NCI-H1092 (cell line): ENCODE measurements around the gene PLEKHA6.

Experiments
- DNase-seq: peaks from one replicate; lab custom pipeline; 2025; lab: John Stamatoyannopoulos, UW

Gene PLEKHA6

DNA sequence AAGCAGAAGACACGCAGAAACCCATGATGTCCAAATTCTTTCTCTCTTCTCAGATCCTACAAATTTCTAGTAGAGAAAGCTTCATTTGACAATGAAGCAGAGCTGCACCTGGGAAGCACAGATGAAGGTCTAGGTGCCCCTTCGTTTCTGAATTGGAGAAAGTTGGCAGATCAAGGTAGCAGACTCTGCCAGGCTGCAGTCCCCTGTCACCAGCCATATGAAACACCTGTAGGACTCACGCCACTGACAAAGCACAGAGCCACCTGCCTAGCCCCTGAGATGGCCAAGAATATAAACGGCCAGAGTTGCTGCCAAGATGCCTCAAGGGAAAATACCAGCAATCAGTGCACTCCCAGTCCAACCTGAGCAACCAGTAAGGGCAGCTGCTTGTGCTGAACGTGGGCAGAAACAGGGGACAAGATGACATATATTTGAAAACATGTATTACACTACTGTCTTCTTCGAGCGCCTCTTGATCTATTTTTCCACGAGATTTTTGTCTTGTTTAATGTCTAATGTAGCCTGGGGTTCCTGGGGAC is 20.6 kb upstream of the PLEKHA6 start:
- DNase-seq = no peak

DNA sequence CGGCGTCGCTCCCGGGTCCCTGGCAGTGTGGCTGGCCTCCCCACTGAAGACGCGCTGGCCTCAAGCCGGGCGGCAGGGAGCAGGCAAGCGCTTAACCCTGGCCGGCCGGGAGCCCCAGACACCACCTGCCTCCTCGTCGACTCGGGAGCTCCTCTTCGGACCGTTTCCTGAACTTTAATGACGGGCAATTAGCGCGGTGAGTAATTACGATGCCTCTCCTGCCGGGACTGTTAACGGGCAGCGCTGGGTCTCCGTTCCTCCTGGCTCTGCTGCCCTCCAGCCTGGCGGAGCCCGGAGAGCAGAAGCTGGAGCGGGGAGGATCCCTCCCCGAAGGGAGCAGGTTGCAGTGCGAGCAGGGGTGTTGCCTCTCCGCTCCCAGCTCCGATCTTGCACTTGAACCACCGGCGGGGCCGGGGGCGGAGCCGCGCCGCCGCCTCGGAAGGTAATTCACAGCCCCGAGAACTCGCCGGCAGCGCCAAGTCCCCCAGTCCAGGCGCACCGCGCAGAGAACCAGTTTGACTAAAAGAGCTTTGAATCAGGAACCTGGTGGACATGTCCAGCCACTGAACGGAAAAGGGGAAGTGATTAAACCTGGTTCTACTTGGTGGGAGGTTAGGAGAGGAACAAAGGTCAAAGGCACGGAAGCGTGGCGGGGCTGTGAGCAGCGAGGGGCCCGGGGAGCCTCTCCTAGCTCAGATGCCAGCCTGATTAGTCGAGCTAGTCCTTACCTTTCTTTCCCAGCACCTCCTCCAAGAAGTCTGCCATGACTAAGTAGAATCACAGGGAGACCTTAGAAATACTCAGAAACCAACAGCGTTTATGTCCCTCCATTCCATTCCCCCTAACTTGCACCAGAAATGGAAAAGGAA is 18.3 kb upstream of the PLEKHA6 start:
- peak; percentile 38 for DNase-seq

- no peak for DNase-seq
These were observed 17.4 kb upstream of the PLEKHA6 start for GRCh38 chr1:204376919-204377799.

- DNase-seq = no peak
These were observed 16.7 kb upstream of the PLEKHA6 start for GRCh38 chr1:204376465-204376864.

DNA sequence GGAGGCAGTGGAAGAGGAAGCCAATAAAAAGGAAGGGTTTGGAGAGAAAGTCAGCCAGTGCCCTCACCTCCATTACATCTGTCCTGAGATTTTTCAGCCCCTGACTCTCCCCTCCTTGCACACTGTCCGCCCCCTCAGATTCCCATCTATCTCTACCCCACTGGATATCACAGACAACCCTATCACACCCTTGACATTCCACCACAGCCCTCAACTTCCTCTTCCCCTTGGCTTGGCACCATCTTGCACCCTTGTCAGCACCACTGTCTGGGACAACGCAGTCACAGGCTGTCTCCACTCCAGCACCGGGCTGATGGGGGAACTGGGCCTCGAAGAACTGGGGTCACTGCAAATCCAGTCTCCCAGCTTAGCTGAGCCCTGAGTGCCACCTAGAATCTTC is 14.2 kb upstream of the PLEKHA6 start:
- DNase-seq = no peak

DNA sequence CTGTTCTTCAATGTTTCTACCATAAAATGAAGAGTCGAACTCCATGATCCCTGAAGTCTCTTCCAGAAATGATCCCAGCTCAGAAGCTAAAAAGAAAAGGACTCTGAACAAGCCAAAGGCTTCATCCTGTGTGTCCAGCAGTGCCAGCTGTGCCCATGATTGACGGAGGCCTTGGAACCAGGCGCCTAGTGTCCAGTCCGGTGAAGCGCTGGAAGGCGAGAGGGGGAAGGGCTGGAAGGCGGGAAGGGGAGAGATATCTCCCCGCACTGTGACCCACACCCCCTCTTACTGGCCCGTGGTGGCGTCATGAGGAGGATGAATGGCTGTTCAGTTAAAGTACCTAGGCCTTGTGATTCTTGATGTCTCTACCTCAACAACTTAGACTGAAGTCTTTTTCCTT is 10.4 kb upstream of the PLEKHA6 start:
- DNase-seq = no peak

- DNase-seq = no peak
These were observed 9.4 kb upstream of the PLEKHA6 start for GRCh38 chr1:204368996-204369726.

DNA sequence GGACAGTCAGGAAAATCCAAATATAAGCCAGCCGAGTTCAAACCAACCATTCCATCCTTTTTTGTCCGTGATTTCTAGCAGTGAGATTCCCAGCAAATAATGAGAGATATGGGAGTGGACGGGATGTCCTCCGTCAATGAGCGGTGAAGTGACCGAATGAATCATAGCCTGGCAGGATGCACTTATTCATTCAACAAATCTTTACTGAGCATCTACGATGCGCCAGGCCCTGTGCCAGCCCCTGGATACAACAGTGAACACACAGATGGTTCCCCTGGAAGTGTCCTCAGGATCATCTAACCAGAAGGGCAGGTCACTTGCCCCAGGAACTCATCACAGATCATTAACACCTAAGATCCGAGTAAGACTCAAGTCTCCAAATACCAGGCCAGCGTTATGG is 8.2 kb upstream of the PLEKHA6 start:
- DNase-seq = no peak

DNA sequence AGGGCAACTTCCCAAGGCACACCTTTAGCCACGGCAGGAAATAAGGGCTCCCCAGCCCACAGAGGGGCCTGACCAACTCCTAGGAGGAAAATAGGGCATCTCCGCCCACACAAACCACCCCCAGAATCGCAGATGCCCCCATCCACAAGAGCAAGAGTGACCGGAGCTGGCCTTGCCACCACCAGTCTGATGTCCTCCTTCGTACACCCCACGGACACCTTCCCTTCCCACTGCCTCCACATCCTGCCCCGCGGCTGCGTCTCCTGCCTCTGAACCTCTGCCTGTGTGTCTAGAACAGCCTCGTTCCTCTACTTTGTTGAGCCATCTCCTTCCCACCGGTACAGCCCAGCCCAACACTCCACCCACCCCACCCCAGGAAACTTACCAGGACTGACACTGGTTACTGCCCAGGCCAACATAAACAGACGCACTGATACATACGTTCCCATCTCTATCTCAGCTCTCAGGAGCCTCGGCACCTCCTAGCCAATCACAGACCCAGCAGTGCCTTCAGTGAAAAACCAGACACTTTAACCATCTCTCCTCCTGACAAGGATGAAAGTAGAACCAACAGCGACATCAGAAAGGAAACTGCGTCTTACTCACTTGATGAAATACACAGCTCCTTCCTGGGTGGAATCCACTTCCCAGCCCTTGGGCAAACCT is 7.6 kb upstream of the PLEKHA6 start:
- DNase-seq = no peak

GRCh38 chr1:204366759-204367158 is 7.0 kb upstream of the PLEKHA6 start:
- DNase-seq = no peak

DNA sequence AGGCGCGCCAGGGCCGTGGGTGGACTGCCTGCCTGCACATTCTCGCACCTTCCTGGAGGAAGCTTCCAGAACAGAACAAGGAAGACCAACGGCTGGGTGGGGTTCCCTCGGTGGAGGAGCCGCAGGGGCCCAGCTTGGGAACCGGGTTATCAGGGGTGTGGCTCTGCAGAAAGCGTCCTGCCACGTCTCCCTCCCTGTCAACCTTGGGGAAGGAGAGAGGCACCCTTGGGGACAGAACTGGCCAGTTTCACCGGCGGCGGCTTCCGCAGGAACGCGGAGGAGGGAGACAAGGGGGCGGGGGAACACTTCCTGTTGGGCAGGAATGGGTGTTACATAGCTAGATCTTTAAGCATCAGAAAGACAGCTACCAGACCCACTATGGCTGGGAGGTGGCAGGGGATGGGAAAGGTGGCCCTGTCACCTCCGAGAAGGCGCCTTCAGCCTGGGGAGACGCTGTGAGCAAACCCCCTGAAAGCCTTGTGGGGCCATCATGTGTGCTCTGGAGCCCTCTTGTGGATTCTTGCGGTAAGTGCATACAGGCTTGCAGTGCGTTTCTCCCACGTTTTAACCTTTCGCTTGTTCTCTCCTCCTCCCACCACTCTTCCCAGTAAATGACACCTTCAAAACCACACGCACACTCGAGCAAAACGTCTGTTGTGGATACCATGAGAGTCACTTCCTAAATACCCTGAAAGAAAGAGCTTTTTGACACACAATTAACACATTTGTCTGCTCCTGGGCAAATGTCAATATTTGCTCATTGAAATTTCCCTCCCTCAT is 3.8 kb upstream of the PLEKHA6 start:
- DNase-seq = no peak

DNA sequence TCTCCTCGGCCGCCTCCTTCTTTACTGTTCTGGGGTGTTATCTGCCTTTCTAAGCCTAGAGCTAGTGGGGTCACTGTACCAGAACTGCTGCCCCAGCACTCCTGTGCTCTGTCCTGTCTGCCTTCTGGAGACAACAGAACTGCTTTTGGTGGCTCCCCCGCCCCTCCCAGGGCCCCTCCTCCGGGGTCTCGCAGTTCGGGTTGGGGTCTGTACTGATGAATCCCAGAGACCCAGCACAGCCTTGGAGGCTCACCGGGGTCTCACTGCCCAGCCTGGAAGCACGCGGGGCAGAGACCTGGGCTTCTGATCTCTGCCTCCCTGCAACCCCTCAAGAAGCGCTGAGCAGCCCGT is 3.2 kb upstream of the PLEKHA6 start:
- DNase-seq = no peak

DNA sequence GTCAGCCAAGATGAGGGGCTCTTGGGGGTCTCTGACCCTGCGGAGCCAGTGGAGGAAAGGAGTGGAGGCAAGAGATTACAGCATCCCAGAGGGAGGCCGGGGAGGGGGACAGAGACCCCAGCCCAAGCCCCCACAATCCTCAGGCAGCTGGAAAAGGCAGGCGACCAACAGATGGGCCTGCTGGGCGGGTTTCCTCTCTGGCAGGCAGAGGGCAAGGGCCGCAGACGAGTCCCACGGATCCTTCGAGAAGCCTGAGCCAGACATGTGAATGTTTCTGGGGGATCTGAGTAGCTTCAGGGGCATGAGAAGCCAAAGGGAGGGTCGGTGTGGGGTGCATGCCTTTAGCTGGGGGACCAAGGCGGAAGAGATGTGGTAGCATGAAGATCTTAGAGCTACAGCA is 2.1 kb upstream of the PLEKHA6 start:
- no peak for DNase-seq

DNA sequence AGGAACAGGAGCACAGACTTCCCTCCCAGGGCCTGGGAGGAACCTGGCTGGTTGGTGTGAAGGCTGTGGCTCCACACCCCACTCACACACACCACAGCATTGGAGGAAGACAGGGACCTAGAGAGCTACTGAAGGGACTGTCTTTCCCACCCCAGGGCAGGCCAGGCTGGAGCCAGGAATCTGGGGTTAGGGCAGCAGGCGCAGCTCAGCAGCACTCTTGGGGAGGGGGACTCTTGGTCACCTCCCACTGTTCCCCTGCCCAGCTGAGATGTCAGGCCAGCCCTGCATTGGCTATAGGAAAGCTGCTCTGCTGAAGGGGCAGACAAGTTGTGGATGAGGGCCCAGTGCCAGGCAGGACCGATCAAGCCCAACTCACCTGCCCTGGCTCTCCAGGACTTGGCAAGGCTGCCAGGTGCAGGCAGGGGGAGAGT is 1.6 kb upstream of the PLEKHA6 start:
- no peak for DNase-seq

DNA sequence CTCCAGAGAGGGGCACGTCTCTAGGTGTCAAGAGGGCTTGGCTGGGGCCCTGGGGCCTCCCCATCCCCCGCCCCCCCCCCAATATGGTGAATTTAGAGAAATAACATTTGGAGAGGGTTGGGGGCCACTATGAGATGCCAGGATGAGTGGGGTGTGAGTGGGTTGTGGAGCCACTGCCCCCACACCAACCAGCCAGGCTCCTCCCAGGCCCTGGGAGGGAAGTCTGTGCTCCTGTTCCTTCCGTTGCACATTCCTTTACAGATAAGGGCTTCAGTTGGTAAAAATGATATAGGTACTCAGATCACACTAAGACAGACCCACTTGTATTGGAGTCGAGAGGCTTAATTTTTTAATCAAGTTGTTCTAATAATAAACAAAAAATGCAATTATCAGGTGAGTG is 585 bp upstream of the PLEKHA6 start:
- DNase-seq = no peak

DNA sequence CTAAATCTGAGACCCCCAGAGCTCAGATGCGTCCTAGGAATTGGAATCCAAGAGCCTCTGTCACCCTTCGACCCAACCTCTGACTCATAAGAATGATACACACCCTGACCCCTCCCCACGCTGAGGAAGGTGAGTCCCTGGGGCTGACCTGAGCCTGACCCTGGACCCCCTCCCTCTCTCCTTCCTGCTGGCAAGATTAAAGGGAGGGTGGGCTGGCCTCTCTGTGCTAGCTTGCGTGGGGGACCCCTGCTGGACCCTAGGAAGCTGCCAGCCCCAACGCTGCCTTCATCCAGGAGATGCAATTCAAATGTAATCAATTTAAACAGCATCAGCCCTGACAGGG is 627 bp downstream of the PLEKHA6 start:
- no peak for DNase-seq

DNA sequence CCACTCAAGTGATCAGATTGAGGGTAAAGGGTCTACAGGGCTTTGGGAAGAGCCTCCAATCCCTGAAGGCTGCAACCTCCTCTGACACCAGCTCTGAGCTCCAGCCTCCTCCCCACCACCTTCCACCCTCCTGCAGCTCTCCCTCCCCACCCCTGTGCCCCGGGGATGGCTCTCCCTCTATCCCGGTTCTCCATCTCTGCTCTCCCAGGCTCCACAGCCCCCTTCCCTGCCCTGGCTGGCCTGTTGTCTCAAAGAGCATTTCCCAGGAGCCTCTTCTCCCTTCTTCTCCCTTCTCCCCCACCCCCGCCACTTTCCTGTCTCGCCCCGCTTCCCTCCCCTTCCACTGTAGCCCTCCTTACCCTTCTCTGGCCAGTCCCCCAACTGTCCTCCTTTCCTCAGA is 1.1 kb downstream of the PLEKHA6 start:
- DNase-seq = no peak

- no peak for DNase-seq
These were observed 1.9 kb downstream of the PLEKHA6 start for GRCh38 chr1:204357551-204358490.

GRCh38 chr1:204356997-204357396 is 2.7 kb downstream of the PLEKHA6 start:
- DNase-seq = no peak

- no peak for DNase-seq
These were observed 3.8 kb downstream of the PLEKHA6 start for GRCh38 chr1:204355913-204356312.
